GM23338 (cell line): ENCODE data around the gene KRTAP9-2. TPM values are rescaled to one million over a fixed set of nuclear protein-coding genes. Genes with fewer than 3 reads are reported as not detected.

ENCODE experiments used
- ATAC-seq: fragments of 200-7000 bp; cut with Tn5 transposase; 3 replicates; pipeline ENCODE4 v1.9.1; 2020
- DNase-seq: peaks from one replicate; pipeline ENCODE4 v3.0.0-alpha.2; 2015; ENCODE audit warnings: low spot score
- H2AFZ ChIP-seq: fragments of 200-600 bp; sonication (generic); 2 replicates; pipeline ENCODE4 v1.8.0; 2016; ENCODE audit warnings: antibody characterized with exemption, mild to moderate bottlenecking, moderate library complexity
- H3F3A ChIP-seq: fragments of 200-600 bp; sonication (generic); replicated peaks from 2 replicates; pipeline ENCODE4 v1.8.0; 2017; ENCODE audit warnings: antibody characterized with exemption, mixed run types, low read depth
- H3K27ac ChIP-seq: fragments of 200-600 bp; sonication (generic); 2 replicates; pipeline ENCODE4 v1.6.1; 2016; ENCODE audit warnings: low read depth
- H3K27me3 ChIP-seq: fragments of 200-600 bp; sonication (generic); 2 replicates; pipeline ENCODE4 v1.8.0; 2016; ENCODE audit warnings: mild to moderate bottlenecking, mixed run types, moderate library complexity; ENCODE audit not compliant: insufficient read depth
- H3K36me3 ChIP-seq: fragments of 200-600 bp; sonication (generic); 2 replicates; pipeline ENCODE4 v1.8.0; 2016; ENCODE audit warnings: mild to moderate bottlenecking; ENCODE audit not compliant: insufficient read depth
- H3K4me1 ChIP-seq: fragments of 200-600 bp; sonication (generic); 2 replicates; pipeline ENCODE4 v1.8.0; 2016; ENCODE audit warnings: mild to moderate bottlenecking, moderate library complexity; ENCODE audit not compliant: insufficient read depth
- H3K4me2 ChIP-seq: fragments of 200-600 bp; sonication (generic); 2 replicates; pipeline ENCODE4 v1.7.1; 2017; ENCODE audit warnings: mixed run types
- H3K4me3 ChIP-seq: fragments of 200-600 bp; sonication (generic); 2 replicates; pipeline ENCODE4 v1.6.1; 2016; ENCODE audit warnings: mixed run types
- H3K79me2 ChIP-seq: fragments of 200-600 bp; sonication (generic); replicated peaks from 2 replicates; pipeline ENCODE4 v1.8.0; 2017; ENCODE audit warnings: mild to moderate bottlenecking; ENCODE audit not compliant: insufficient read depth
- H3K9me2 ChIP-seq: fragments of 200-600 bp; sonication (generic); 2 replicates; pipeline ENCODE4 v1.8.0; 2017; ENCODE audit not compliant: insufficient read depth
- H4K20me1 ChIP-seq: fragments of 200-600 bp; sonication (generic); replicated peaks from 2 replicates; pipeline ENCODE4 v1.8.0; 2017; ENCODE audit warnings: mild to moderate bottlenecking; ENCODE audit not compliant: insufficient read depth
- H3K27ac Mint-ChIP-seq: 2 replicates; pipeline ENCODE4 v1.8.0; 2020; ENCODE audit warnings: inconsistent platforms, mild to moderate bottlenecking, moderate library complexity, mixed read lengths
- H3K27me3 Mint-ChIP-seq: 3 replicates; pipeline ENCODE4 v1.8.0; 2022; ENCODE audit warnings: low read depth, mild to moderate bottlenecking, moderate library complexity, mixed read lengths, inconsistent platforms; ENCODE audit not compliant: insufficient read depth, poor library complexity
- H3K36me3 Mint-ChIP-seq: 3 replicates; pipeline ENCODE4 v1.8.0; 2021; ENCODE audit warnings: low read depth, mild to moderate bottlenecking, inconsistent platforms, moderate library complexity, mixed read lengths
- H3K4me1 Mint-ChIP-seq: 3 replicates; pipeline ENCODE4 v1.8.0; 2020; ENCODE audit warnings: mild to moderate bottlenecking, inconsistent platforms, mixed read lengths
- H3K4me3 Mint-ChIP-seq: 3 replicates; pipeline ENCODE4 v1.8.0; 2021; ENCODE audit warnings: moderate library complexity, mild to moderate bottlenecking, inconsistent platforms, mixed read lengths
- H3K9me3 Mint-ChIP-seq: 3 replicates; pipeline ENCODE4 v1.8.0; 2020; ENCODE audit warnings: moderate library complexity, mild to moderate bottlenecking, inconsistent platforms, mixed read lengths
- CREB1 ChIP-seq: fragments of 250-450 bp; sonication (Bioruptor Pico); IDR thresholded peaks from 2 replicates; pipeline ENCODE4 v1.5.0; 2020; ENCODE audit warnings: low read depth, mild to moderate bottlenecking, moderate library complexity
- EZH2 ChIP-seq: fragments of 200-600 bp; sonication (generic); IDR thresholded peaks from one replicate; pipeline ENCODE4 v1.8.0; 2017; ENCODE audit warnings: antibody characterized with exemption, mild to moderate bottlenecking, low read depth; ENCODE audit not compliant: unreplicated experiment
- EZH2phosphoT487 ChIP-seq: fragments of 200-600 bp; sonication (generic); IDR thresholded peaks from one replicate; pipeline ENCODE4 v1.8.1; 2018; ENCODE audit warnings: antibody characterized with exemption; ENCODE audit not compliant: unreplicated experiment
- JUNB ChIP-seq: IDR thresholded peaks from one replicate; pipeline ENCODE4 v1.6.1; 2016; ENCODE audit warnings: antibody characterized with exemption; ENCODE audit not compliant: unreplicated experiment
- NANOG ChIP-seq: IDR thresholded peaks from 2 replicates; pipeline ENCODE4 v1.6.1; 2016; ENCODE audit warnings: antibody characterized with exemption, borderline replicate concordance
- POLR2AphosphoS5 ChIP-seq: IDR thresholded peaks from 2 replicates; pipeline ENCODE4 v1.6.1; 2016; ENCODE audit warnings: antibody characterized with exemption, low read depth
- STAT1 ChIP-seq: IDR thresholded peaks from one replicate; pipeline ENCODE4 v1.6.1; 2016; ENCODE audit warnings: antibody characterized with exemption; ENCODE audit not compliant: unreplicated experiment
- ZNF114 ChIP-seq: fragments of 250-450 bp; sonication (Bioruptor Pico); IDR thresholded peaks from 2 replicates; pipeline ENCODE4 v1.5.0; 2020; ENCODE audit warnings: mild to moderate bottlenecking, moderate library complexity
- ZNF331 ChIP-seq: fragments of 250-450 bp; sonication (Bioruptor Pico); IDR thresholded peaks from 2 replicates; pipeline ENCODE4 v1.5.0; 2020; ENCODE audit warnings: low read depth, mild to moderate bottlenecking, moderate library complexity
- polyA plus RNA-seq: library from polyadenylated mRNA; unstranded; fragments of >200 nt; fragmentation: Nextera tagmentation; extraction: Ambion mirVana; gene quantifications from 2 replicates; pipeline ENCODE4 v1.2.1, GENCODE V29; 2016
- total RNA-seq: library from RNA; depleted of rRNA; stranded (reverse); fragments of >200 nt; shearing (Covaris generic); gene quantifications from 2 replicates; pipeline ENCODE4 v1.2.3, GENCODE V29; 2014
- TF ChIP-seq, protein P1 (sequence below): fragments of 250-450 bp; sonication (Bioruptor Pico); IDR thresholded peaks from 2 replicates; pipeline ENCODE4 v1.5.0; 2020; ENCODE audit warnings: mild to moderate bottlenecking, moderate library complexity
- TF ChIP-seq, protein P2 (sequence below): IDR thresholded peaks from one replicate; pipeline ENCODE4 v1.6.1; 2018; ENCODE audit warnings: antibody characterized with exemption; ENCODE audit not compliant: unreplicated experiment
- TF ChIP-seq, protein P3 (sequence below): IDR thresholded peaks from 2 replicates; pipeline ENCODE4 v1.6.1; 2016; ENCODE audit warnings: antibody characterized with exemption
- TF ChIP-seq, protein P4 (sequence below), 2 experiments: fragments of 200-600 bp in 1 of 2; sonication (generic) in 1 of 2; conservative IDR thresholded peaks; 2 replicates each; pipeline versions ENCODE4 v1.5.1 to v1.6.1; 2016 to 2017; ENCODE audit warnings: antibody characterized with exemption in 2 of 2, low read depth in 2 of 2, mild to moderate bottlenecking in 2 of 2, moderate library complexity in 1 of 2

The KRTAP9-2 gene
- total and polyA plus RNA-seq, 2 experiments from 2014 or later = not detected

DNA sequence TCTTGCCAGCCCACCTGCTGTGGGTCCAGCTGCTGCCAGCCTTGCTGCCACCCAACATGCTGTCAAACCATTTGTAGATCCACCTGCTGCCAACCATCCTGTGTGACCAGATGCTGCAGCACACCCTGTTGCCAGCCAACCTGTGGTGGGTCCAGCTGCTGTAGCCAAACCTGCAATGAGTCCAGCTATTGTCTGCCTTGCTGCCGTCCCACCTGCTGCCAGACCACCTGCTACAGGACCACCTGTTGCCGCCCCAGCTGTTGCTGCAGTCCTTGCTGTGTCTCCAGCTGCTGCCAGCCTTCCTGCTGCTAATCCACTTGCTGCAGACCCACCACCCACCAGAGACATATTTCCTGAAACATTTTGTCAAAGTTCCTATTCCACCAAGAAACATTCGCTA is 36.1 kb upstream of the KRTAP9-2 start:
- Histone ChIP-seq H3F3A (no peaks in the 10 kb centered on the region), H3K9me2 (no peaks in the 10 kb centered on the region), H3K4me3 (no peak overlapping the region), H3K36me3 (no peaks in the 10 kb centered on the region), H3K4me1 (no peaks in the 10 kb centered on the region), H2AFZ (no peak overlapping the region), H3K79me2 (no peaks in the 10 kb centered on the region), H3K27me3 (no peaks in the 10 kb centered on the region), H3K27ac (no peak overlapping the region), H4K20me1 (no peaks in the 10 kb centered on the region), H3K4me2 (no peak overlapping the region)
- Mint-ChIP-seq H3K4me3 (no peak overlapping the region), H3K27ac (no peak overlapping the region), H3K27me3 (no peaks in the 10 kb centered on the region), H3K4me1 (no peaks in the 10 kb centered on the region; the same call in 2 of the 3 replicates), H3K36me3 (no peaks in the 10 kb centered on the region), H3K9me3 (peaks cover 4% of the 10 kb centered on the region; the same call in 2 of the 3 replicates)
- DNase-seq = no peak
- no peak for ATAC-seq
- no peak for TF ChIP-seq CREB1 (CRISPR knock-in tag)
- no peak for TF ChIP-seq ZNF114 (CRISPR knock-in tag)
- TF ChIP-seq EZH2 = no peak
- no peak for TF ChIP-seq NANOG
- TF ChIP-seq, protein P1, sequence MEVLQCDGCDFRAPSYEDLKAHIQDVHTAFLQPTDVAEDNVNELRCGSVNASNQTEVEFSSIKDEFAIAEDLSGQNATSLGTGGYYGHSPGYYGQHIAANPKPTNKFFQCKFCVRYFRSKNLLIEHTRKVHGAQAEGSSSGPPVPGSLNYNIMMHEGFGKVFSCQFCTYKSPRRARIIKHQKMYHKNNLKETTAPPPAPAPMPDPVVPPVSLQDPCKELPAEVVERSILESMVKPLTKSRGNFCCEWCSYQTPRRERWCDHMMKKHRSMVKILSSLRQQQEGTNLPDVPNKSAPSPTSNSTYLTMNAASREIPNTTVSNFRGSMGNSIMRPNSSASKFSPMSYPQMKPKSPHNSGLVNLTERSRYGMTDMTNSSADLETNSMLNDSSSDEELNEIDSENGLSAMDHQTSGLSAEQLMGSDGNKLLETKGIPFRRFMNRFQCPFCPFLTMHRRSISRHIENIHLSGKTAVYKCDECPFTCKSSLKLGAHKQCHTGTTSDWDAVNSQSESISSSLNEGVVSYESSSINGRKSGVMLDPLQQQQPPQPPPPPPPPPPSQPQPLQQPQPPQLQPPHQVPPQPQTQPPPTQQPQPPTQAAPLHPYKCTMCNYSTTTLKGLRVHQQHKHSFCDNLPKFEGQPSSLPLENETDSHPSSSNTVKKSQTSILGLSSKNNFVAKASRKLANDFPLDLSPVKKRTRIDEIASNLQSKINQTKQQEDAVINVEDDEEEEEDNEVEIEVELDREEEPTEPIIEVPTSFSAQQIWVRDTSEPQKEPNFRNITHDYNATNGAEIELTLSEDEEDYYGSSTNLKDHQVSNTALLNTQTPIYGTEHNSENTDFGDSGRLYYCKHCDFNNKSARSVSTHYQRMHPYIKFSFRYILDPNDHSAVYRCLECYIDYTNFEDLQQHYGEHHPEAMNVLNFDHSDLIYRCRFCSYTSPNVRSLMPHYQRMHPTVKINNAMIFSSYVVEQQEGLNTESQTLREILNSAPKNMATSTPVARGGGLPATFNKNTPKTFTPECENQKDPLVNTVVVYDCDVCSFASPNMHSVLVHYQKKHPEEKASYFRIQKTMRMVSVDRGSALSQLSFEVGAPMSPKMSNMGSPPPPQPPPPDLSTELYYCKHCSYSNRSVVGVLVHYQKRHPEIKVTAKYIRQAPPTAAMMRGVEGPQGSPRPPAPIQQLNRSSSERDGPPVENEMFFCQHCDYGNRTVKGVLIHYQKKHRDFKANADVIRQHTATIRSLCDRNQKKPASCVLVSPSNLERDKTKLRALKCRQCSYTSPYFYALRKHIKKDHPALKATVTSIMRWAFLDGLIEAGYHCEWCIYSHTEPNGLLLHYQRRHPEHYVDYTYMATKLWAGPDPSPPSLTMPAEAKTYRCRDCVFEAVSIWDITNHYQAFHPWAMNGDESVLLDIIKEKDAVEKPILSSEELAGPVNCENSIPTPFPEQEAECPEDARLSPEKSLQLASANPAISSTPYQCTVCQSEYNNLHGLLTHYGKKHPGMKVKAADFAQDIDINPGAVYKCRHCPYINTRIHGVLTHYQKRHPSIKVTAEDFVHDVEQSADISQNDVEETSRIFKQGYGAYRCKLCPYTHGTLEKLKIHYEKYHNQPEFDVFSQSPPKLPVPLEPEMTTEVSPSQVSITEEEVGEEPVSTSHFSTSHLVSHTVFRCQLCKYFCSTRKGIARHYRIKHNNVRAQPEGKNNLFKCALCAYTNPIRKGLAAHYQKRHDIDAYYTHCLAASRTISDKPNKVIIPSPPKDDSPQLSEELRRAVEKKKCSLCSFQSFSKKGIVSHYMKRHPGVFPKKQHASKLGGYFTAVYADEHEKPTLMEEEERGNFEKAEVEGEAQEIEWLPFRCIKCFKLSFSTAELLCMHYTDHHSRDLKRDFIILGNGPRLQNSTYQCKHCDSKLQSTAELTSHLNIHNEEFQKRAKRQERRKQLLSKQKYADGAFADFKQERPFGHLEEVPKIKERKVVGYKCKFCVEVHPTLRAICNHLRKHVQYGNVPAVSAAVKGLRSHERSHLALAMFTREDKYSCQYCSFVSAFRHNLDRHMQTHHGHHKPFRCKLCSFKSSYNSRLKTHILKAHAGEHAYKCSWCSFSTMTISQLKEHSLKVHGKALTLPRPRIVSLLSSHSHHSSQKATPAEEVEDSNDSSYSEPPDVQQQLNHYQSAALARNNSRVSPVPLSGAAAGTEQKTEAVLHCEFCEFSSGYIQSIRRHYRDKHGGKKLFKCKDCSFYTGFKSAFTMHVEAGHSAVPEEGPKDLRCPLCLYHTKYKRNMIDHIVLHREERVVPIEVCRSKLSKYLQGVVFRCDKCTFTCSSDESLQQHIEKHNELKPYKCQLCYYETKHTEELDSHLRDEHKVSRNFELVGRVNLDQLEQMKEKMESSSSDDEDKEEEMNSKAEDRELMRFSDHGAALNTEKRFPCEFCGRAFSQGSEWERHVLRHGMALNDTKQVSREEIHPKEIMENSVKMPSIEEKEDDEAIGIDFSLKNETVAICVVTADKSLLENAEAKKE (CRISPR knock-in tag) = no peak
- no peak for TF ChIP-seq EZH2phosphoT487
- TF ChIP-seq ZNF331 (CRISPR knock-in tag) = no peak
- TF ChIP-seq STAT1 = no peak
- TF ChIP-seq, protein P2, sequence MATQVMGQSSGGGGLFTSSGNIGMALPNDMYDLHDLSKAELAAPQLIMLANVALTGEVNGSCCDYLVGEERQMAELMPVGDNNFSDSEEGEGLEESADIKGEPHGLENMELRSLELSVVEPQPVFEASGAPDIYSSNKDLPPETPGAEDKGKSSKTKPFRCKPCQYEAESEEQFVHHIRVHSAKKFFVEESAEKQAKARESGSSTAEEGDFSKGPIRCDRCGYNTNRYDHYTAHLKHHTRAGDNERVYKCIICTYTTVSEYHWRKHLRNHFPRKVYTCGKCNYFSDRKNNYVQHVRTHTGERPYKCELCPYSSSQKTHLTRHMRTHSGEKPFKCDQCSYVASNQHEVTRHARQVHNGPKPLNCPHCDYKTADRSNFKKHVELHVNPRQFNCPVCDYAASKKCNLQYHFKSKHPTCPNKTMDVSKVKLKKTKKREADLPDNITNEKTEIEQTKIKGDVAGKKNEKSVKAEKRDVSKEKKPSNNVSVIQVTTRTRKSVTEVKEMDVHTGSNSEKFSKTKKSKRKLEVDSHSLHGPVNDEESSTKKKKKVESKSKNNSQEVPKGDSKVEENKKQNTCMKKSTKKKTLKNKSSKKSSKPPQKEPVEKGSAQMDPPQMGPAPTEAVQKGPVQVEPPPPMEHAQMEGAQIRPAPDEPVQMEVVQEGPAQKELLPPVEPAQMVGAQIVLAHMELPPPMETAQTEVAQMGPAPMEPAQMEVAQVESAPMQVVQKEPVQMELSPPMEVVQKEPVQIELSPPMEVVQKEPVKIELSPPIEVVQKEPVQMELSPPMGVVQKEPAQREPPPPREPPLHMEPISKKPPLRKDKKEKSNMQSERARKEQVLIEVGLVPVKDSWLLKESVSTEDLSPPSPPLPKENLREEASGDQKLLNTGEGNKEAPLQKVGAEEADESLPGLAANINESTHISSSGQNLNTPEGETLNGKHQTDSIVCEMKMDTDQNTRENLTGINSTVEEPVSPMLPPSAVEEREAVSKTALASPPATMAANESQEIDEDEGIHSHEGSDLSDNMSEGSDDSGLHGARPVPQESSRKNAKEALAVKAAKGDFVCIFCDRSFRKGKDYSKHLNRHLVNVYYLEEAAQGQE = no peak
- TF ChIP-seq, protein P3, sequence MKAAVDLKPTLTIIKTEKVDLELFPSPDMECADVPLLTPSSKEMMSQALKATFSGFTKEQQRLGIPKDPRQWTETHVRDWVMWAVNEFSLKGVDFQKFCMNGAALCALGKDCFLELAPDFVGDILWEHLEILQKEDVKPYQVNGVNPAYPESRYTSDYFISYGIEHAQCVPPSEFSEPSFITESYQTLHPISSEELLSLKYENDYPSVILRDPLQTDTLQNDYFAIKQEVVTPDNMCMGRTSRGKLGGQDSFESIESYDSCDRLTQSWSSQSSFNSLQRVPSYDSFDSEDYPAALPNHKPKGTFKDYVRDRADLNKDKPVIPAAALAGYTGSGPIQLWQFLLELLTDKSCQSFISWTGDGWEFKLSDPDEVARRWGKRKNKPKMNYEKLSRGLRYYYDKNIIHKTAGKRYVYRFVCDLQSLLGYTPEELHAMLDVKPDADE = no peak
- TF ChIP-seq, protein P4, sequence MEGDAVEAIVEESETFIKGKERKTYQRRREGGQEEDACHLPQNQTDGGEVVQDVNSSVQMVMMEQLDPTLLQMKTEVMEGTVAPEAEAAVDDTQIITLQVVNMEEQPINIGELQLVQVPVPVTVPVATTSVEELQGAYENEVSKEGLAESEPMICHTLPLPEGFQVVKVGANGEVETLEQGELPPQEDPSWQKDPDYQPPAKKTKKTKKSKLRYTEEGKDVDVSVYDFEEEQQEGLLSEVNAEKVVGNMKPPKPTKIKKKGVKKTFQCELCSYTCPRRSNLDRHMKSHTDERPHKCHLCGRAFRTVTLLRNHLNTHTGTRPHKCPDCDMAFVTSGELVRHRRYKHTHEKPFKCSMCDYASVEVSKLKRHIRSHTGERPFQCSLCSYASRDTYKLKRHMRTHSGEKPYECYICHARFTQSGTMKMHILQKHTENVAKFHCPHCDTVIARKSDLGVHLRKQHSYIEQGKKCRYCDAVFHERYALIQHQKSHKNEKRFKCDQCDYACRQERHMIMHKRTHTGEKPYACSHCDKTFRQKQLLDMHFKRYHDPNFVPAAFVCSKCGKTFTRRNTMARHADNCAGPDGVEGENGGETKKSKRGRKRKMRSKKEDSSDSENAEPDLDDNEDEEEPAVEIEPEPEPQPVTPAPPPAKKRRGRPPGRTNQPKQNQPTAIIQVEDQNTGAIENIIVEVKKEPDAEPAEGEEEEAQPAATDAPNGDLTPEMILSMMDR (conservative IDR thresholded peaks at IDR 0.05; ENCODE audit: low read depth in 2 of 2) = no peak
- no peak for TF ChIP-seq JUNB
- TF ChIP-seq POLR2AphosphoS5 = no peak
